Islet precursor cell (in vitro differentiated cells): ENCODE results near the gene CDHR5.

Experiments used
- DNase-seq: peaks from one replicate; pipeline ENCODE4 v3.0.0-alpha.2; 2018

CDHR5 gene

DNA sequence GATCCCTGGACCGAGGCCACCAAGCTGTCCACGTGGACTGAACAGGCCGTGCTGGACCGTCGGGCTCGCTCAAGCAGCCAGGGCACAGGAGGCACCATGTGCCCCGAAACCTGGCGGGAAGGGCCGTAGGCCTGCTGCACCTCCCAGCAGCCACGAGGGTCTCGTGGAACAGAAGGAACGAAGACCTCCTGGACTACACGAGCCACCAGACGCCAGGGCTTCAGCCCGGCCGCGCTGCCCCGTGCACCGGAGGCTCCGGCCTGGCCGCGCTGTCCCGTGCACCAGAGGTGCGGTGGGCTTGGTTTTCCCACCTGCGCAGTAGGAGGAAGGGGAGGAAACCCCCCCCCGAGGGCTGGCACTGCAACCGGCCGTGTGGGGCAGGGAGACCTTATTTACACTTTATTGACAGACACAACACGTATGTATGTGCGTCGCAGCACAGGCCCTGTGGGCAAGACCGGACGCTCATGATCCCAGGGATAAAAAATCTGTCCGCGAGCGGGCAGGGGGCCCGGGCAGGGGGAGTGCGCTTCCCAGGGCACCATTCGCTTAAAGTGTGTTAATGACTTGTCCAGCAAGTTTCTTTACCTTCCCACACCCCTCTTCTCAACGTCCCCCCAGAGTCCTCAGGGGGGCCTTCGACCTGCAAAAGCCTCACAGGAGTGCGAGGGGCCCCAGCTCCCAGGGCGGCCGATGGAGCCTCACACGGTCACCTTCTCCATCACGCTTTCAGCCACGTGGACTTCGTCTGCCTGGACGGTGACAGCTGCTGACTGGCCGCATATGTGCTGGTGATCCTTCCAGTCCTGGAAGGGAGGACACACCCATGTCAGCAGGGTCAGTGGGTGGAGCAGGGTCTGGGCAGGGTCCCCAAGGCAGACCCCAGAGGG lies 19.3 kb upstream of the CDHR5 start:
- no peak for DNase-seq

DNA sequence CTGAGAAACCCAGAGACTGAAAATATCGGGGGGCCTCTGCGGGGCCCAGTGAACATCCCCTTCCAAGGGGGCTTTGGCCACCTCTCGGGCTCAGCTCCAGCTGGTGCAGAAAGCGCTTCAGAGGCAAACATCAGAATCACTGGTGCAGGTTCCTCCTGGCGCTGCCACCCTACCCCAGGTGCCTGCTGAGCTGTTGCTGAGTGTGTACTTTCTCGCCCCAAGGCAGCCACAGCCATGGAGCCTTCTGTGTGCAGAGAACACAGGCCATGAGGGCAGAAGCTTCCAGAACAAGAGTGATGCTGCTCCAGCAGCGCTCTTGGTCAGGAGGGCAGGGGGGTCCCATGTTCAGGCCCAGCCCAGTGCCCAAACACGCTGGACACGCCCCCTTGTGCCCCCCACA lies 18.6 kb upstream of the CDHR5 start:
- DNase-seq: no peak

DNA sequence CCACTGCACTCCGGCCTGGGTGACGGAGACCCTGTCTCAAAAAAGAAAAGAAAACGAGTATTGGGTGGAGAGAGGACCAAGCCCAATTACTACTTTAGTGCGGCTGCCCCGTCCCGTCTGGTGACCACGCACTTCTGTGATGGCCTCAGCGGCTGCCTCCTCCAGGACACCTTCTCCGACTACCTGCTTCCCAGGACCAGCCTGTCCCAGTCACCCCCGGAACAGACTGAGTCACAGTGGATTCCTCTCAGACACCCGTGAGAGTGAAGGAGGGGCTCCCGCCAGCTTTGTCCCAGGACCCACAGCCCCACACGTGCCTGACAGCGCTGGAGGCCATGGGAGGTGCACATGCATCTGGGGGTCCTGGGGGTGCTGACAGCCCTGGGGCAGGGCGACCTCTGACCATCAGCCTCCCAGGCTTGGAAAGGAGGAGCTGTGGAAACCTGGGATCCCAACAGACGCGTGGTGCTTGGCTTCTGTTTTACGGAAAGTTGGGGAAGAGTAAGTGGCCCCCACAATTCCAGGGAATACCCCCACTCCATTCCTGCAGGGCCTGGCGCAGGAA lies 17.1 kb upstream of the CDHR5 start:
- peak; percentile 51 for DNase-seq

DNA sequence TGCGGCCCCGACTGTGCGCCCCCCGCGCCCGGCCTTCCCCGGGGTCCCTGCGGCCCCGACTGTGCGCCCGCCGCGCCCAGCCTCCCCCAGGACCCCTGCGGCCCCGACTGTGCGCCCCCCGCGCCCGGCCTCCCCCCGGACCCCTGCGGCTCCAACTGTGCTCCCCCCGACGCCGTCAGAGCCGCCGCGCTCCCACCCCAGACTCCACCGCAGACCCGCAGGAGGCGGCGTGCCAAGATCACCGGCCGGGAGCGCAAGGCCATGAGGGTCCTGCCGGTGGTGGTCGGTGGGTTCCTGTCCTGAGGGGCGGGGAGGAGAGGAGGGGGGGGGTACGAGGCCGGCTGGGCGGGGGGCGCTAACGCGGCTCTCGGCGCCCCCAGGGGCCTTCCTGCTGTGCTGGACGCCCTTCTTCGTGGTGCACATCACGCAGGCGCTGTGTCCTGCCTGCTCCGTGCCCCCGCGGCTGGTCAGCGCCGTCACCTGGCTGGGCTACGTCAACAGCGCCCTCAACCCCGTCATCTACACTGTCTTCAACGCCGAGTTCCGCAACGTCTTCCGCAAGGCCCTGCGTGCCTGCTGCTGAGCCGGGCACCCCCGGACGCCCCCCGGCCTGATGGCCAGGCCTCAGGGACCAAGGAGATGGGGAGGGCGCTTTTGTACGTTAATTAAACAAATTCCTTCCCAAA lies 15.4 kb upstream of the CDHR5 start:
- peak; percentile 58 for DNase-seq

DNA sequence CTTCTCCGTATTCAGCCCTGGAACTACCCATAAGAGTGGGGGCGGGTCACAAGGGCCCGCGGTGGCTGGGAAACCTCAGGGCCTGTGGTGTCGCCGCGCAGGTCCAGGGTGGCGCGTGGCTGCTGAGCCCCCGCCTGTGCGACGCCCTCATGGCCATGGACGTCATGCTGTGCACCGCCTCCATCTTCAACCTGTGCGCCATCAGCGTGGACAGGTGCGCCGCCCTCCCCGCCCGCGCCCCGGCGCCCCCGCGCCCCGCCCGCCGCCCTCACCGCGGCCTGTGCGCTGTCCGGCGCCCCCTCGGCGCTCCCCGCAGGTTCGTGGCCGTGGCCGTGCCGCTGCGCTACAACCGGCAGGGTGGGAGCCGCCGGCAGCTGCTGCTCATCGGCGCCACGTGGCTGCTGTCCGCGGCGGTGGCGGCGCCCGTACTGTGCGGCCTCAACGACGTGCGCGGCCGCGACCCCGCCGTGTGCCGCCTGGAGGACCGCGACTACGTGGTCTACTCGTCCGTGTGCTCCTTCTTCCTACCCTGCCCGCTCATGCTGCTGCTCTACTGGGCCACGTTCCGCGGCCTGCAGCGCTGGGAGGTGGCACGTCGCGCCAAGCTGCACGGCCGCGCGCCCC lies 14.7 kb upstream of the CDHR5 start:
- peak; percentile 53 for DNase-seq

DNA sequence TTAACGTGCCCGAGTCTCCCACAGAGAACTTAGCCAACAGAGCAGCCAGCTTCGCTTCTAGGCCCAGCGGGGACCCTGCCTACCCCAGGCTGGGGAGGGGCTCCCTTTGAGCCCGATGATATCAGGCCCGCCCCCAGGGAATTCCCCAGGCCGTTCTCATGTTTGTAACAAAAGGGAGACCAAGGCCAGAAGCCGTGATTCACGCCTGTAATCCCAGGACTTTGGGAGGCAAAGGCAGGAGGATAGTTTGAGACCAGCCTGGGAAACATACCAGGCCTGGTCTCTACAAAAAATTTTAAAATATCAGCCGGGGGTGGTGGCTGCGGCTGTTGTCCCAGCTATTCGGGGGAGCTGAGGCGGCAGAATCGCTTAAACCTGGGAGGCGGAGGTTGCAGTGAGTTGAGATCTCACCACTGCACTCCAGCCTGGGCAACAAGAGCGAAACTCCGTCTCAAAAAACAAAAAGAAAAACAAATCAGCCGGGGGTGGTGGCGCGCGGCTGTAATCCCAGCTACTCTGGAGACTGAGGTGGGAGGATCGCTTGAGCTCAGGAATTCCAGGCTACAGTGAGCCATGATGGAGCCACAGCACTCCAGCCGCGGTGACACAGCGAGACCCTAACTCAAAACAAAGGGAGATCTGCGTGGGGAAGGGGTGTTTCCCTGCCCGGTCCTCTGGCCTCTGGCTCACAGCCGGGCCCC lies 14.0 kb upstream of the CDHR5 start:
- peak; percentile 66 for DNase-seq

DNA sequence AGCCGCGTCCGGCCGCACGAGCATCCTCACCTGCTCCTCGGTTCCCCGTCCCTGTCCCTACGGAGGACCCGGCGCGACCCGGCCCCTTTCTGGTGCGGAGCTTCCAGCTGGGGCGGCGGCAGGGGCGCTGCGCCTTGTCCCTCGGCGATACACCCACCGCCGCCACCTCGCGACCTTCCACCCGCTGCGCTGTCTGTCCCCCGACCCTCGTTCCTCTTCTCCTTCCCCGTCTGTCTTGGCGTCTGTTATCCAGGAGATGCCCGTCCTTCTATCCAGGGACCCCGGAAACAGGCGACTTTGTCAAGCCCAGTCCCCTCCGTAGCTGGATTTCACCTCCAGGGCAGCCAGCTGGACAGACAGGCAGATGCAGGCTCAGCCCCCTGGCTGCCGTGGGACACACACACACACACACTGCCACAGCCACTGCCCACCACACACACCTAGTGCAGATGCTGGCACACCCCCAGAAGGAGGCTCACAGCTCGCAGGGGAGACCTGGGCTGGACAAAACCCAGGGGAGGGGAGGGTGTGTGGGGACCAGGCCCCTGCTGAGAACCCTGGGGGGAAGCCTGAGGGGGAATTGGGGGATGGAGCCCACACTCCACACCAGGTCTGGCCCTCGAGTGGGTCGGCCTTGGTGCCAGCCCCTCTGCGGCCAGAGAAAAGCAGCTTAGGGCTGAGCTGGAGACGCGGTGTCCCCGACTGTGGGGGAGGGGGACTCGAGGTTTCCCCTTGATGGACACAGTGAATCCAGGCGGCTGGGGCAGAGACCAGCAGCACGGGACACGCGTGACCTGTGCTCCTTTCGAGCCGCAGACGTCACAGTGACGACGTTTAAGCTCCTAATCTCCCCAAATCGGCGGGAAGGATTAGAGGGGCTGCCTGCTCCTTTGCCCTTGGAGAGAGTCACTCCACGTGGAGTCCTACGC lies 13.1 kb upstream of the CDHR5 start:
- DNase-seq: peak; percentile 55

DNA sequence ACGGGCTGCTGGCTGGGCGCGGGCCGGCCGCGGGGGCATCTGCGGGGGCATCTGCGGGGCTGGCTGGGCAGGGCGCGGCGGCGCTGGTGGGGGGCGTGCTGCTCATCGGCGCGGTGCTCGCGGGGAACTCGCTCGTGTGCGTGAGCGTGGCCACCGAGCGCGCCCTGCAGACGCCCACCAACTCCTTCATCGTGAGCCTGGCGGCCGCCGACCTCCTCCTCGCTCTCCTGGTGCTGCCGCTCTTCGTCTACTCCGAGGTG lies 12.5 kb upstream of the CDHR5 start:
- DNase-seq: no peak

DNA sequence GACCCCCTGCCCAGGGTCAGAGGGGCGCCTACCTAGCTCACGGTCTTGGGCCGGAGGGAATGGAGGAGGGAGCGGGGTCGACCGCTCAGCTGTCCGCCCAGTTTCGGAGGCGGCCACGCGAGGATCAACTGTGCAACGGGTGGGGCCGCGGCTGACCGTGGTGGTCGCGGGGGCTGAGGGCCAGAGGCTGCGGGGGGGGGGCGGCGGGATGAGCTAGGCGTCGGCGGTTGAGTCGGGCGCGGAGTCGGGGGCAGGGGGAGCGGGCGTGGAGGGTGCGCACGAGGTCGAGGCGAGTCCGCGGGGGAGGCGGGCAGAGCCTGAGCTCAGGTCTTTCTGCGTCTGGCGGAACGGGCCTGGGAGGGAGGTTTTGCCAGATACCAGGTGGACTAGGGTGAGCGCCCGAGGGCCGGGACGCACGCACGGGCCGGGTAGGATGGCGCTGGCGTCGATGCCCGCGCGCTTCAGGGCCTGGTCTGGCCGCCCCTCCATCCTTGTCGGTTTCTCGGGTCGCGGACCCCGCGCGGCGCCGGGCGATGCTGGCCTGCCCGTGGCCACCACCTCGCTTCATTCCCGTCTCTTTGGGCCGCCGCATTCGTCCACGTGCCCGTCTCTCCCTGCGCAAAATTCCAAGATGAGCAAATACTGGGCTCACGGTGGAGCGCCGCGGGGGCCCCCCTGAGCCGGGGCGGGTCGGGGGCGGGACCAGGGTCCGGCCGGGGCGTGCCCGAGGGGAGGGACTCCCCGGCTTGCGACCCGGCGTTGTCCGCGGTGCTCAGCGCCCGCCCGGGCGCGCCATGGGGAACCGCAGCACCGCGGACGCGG lies 12.0 kb upstream of the CDHR5 start, which contains the start of gene DRD4:
Gene DRD4, plus strand, starts transcription at position 759 of the 822 bp plus-strand sequence. Its CDS starts 36 bp downstream, at position 795.
- peak; percentile 65 for DNase-seq

DNA sequence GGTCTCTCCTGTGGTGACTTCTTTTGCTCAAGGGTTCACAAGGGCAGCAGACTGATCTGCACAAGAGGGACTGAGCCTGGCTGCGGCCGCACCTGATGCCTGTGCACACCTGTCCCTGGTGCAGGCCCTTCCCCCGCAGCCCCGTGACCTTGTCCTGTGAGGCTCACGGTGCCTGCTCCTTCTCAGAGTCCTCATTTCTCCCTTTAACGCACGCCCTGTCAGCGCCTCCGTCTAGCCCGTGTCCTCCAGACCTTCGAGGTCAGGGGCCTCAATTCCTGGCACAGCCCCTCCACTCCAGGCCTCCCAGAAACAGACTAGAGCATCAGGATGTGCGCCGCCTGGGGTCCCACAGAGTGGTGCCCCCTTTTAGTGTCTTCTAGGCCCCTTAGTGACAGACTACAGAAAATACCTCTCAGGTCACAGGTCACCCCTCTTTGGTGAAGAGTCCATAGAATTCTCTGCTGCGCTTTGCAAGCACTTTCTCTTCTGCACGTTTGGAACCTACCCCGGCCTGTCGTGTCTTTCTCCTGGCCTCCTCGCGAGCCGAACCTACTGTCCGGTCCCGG lies 11.3 kb upstream of the CDHR5 start:
- peak; percentile 57 for DNase-seq

DNA sequence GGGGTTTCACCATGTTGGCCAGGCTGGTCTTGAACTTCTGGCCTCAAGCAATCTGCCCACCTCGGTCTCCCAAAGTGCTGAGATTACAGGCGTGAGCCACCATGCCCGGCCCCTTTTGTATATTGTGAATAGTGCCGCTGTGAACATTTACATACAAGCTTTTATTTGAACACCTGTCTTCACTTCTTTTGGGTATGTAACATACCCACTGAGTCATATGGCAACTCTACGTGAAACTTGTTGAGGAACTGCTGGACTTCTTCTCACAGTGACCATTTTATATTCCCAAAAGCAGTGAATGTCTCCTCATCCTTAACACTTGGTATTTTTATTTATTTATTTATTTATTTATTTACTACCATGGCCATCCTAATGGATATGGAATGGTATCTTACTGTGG lies 6.1 kb upstream of the CDHR5 start:
- DNase-seq: no peak

DNA sequence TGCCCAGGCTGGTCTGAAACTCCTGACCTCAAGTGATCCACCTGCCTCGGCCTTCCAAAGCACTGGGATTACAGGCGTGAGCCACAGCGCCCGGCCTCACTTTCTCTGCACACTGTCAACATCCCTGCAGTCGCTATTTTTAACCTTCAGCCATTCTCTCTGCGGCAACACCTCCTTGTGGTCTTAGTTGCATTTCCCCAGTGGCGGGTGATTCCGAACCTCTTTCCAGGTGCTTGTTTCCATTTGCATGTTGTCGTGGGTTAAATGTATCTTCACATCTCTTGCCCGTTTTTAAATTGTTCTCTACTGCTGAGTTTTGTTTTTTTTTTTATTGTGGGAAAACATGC lies 4.5 kb upstream of the CDHR5 start:
- DNase-seq: no peak

DNA sequence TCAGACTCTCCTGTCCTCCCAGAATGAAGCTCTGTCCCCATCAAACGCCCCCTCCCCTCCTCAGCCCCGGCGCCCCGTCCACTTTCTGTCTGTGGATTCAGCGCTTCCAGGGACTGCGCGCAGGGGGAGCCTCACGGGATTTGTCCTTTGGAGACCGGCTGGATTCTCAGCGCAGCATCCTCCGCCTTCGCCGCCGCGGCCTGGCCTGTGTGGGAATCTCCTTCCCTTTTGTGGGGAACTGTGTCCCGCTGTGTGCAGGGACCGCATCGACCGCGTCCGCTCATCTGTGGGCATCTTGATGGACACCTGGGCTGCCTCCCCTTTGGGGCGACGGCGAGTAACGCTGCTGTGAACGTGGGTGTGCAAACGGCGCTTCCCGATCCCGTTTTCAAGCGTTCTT lies 3.3 kb upstream of the CDHR5 start:
- no peak for DNase-seq

DNA sequence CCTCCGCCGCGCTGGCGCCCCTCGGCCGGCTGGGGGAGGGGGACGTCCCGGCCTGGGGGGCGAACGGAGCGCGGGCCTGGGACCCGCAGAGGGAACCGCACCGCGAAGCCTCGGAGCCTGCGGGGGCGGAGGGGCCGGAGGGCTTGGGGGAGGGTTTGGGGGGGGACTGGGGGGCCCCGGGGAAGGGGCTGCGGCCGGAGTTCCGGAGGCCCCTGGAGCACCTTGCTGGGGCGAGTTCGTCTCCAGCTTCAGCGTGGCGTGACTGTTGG lies 2.5 kb upstream of the CDHR5 start:
- no peak for DNase-seq

DNA sequence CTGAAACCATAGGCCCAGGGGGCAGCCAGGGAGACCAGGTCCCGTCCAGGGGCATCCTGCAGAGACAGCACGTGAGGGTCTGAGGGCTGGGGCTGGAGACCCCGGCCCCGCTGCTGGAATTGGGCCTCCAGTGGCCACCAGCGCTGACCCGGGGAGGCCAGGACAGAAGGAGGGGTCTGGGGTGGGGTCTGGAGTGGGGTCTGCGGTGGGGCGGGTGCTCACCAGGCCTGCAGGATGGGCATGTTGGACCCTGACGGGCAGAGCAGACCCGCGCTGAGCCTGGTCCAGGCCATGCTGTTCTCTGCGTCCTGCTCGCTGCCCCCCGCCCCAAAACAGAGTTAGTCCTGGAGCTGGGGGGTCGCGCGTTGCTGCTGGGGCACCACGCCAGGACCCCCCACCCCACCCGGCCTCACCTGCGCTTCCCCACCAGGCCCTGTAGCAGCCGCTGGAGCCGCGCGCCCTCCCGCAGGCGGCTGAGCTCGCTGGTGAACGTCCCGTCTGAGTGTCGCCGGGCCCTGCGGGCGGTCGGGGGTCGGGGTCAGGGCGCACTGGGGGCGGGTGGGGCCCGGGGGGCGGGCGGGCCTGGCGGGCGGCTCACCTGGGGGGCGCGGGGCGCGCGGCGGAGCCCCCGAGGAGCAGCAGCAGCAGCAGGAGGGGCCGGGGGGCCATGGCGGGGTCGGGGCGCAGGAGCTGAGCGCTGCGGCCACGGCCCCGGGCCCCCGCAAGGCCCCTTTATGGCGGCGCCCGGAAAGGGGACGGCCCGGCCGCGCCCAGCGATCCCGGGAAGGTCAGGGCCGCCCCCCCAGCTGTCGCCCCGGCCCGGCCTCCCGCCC lies 1.9 kb upstream of the CDHR5 start, which contains the start of gene SCT:
Gene SCT, minus strand, starts transcription at position 707 of the 833 bp plus-strand sequence. Its CDS starts 38 bp downstream, at position 669.
- DNase-seq: no peak

DNA sequence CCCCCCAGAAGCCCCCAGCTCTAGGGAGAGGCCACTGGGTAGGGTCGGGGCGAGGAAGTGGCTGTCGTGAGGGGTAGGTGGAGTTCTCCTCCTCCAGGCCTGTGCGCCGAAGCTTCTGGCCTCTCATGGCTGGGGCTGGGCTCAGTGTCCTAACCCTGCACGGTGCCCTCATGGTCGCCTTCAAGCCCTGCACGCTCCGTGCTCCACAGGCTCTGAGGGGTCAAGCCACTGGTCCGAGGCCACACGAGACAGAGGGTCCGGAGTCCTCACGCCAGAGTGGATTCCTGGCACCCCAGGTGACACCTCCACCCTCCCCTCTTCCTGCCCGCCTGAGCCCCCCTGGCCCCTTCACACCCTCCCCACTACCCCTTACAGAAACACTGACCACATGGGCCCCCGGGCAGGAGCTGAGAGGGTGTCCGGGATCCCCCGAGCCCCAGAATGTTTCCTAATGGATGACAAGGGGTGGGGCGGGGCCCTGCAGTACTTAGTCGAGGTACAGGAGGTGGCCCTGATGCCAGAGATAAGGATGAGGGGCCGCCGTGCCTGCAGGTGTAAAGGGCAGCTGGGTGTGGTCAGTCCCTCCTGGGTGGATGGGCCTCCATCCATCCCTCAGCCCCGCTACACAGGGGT lies 997 bp upstream of the CDHR5 start:
- no peak for DNase-seq

DNA sequence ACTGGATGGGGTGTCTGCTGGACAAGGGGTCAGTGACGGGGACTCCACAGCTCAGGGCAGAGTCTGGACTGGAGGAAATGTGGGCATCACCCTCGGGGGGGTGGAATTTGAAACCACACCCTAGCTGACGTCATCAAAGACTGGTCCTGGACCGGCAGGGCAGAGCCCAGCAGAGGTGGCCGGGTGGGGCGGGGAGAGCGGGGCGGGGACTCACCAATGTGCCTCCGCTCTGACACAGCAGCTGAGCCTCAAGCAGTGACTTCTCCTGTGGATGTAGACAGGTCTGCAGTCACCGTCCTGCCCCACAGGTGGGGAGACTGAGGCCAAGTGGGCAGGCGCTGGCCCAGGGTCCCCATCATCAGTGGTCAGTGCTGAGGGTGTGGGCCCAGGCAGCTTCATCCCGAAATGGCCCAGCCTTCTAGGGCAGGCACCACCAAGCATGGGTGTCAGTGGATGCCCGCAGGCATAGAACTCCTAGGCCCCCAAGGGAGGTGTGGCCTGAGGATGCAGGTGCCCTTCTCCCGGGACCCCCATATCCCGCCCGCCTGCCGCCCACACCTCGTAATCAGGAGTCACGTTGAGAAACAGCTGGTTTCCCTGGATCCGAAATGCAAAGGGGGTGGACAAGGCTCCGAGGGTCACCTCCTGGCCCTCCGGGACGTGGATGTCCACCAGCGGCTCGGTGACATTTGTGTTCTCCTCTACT lies 603 bp downstream of the CDHR5 start:
- DNase-seq: no peak

DNA sequence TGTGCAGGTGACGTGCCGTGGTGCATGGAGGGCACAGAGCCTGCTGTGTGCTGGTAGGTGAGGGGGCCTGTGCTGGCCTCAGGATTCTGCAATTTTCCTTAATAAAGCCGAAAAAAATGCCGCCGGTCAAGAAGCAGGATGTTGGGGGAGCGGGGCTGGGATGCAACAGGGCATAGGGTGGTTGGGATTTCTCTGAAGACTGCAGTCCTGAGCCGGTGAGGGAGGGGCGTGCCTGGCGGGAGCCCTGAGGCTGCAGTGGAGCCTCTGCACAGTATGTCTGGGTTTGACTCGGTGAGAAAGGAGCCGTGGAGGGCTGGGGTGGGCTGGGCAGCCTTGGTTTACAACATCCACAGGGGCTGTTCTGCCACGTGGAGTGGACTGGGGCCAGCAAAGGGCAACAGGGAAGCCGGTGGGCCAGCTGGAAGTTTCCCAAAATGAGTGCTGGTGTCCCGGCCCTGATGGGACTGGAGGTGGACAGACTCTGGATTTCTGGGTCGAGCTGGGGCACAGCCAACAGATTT lies 1.3 kb downstream of the CDHR5 start:
- no peak for DNase-seq

DNA sequence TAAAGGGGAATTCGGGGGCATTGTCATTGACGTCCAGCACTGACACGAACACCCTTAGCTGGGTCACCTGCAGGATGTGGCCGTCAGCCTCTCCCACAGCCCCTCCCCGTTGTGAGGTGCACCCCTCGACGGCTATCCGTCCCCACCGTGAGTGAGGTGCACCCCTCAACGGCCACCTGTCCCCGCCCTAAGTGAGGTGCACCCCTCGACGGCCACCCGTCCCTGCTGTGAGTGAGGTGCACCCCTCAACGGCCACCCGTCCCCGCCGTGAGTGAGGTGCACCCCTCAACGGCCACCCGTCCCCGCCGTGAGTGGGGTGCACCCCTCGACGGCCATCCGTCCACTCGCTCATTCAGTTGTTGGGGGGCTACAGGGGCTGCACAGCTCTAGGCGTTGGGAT lies 2.9 kb downstream of the CDHR5 start:
- no peak for DNase-seq
